Panc1 (cell line): ENCODE measurements around the gene SIRPD. TPM values are rescaled to one million over a fixed set of nuclear protein-coding genes. Genes with fewer than 3 reads are reported as not detected.

Experiments used
- ATAC-seq: fragments of 200-7000 bp; cut with Tn5 transposase; 2 replicates; pipeline ENCODE4 v1.9.1; 2020; ENCODE audit warnings: mild to moderate bottlenecking, moderate library complexity
- BruUV-seq: library from RNA; stranded (reverse); fragments of 400-500 nt; replicated peaks from 2 replicates; lab custom pipeline; 2021; lab: Mats Ljungman, UMichigan
- CTCF ChIA-PET: fragments of 300-600 bp; sonication (Branson Sonifier 250); formaldehyde crosslinking; loops from one replicate; lab custom pipeline; 2022; ENCODE audit warnings: antibody characterized with exemption; lab: Charles Lee
- POLR2A ChIA-PET: fragments of 300-600 bp; sonication (Branson Sonifier 250); formaldehyde crosslinking; loops from one replicate; lab custom pipeline; 2022; ENCODE audit warnings: antibody characterized with exemption; lab: Charles Lee
- DNase-seq: peaks from one replicate; pipeline ENCODE4 v3.0.0-alpha.2; 2010; ENCODE audit warnings: low read depth, low spot score
- H3K27ac ChIP-seq: 2 replicates; pipeline ENCODE4 v1.5.1; 2011; ENCODE audit warnings: mild to moderate bottlenecking, low read length, inconsistent platforms
- H3K27me3 ChIP-seq: fragments of 200-500 bp; sonication (Bioruptor generic); 2 replicates; pipeline ENCODE4 v1.6.0; 2014; ENCODE audit warnings: low read length, inconsistent platforms; ENCODE audit not compliant: control insufficient read depth, insufficient read depth
- H3K36me3 ChIP-seq: fragments of 200-500 bp; sonication (Bioruptor generic); 2 replicates; pipeline ENCODE4 v1.5.1; 2014; ENCODE audit warnings: inconsistent platforms, mild to moderate bottlenecking, low read length, moderate library complexity; ENCODE audit not compliant: control insufficient read depth, insufficient read depth
- H3K4me1 ChIP-seq: 2 replicates; pipeline ENCODE4 v1.5.1; 2011; ENCODE audit warnings: inconsistent platforms, mild to moderate bottlenecking, low read length, moderate library complexity; ENCODE audit not compliant: control insufficient read depth, insufficient read depth
- H3K4me3 ChIP-seq, 2 experiments: 2 replicates each; pipeline ENCODE4 v1.5.1; 2011 to 2012; ENCODE audit warnings: low read depth in 2 of 2, low read length in 2 of 2, mild to moderate bottlenecking in 2 of 2, inconsistent platforms in 1 of 2, moderate library complexity in 1 of 2
- H3K9me3 ChIP-seq: fragments of 200-500 bp; sonication (Bioruptor generic); 2 replicates; pipeline ENCODE4 v1.5.1; 2014; ENCODE audit warnings: low read depth, mild to moderate bottlenecking, inconsistent platforms, low read length, moderate library complexity; ENCODE audit not compliant: control insufficient read depth, insufficient read depth
- POLR2AphosphoS5 ChIP-seq: IDR thresholded peaks from 2 replicates; pipeline ENCODE4 v1.6.1; 2012; ENCODE audit warnings: mild to moderate bottlenecking, low read depth, low read length, moderate library complexity
- SIN3A ChIP-seq: IDR thresholded peaks from 2 replicates; pipeline ENCODE4 v1.6.1; 2012; ENCODE audit warnings: low read depth, mild to moderate bottlenecking, low read length, moderate library complexity, borderline replicate concordance; ENCODE audit not compliant: insufficient read depth
- TCF7L2 ChIP-seq: IDR thresholded peaks from 2 replicates; pipeline ENCODE4 v1.6.1; 2011; ENCODE audit warnings: mild to moderate bottlenecking, low read depth, low read length, inconsistent platforms
- in situ Hi-C: cut with HindIII; loops from 2 replicates; pipeline ENCODE4 v1.10.0; 2016; ENCODE audit warnings: low sequenced_read_pairs, low pct_unique_long_range_greater_than_20kb
- intact Hi-C: fragments of 100-400 bp; cut with micrococcal nuclease; formaldehyde crosslinking; loops from one replicate; pipeline ENCODE4 v1.10.0; 2022; ENCODE audit not compliant: unreplicated experiment
- total RNA-seq: library from RNA; stranded (reverse); gene quantifications from one replicate; pipeline ENCODE4 v1.2.1, GENCODE V29; 2021; ENCODE audit not compliant: unreplicated experiment
- TF ChIP-seq, protein P1 (sequence below): fragments of 450-650 bp; IDR thresholded peaks from 2 replicates; pipeline ENCODE4 v1.5.1; 2017; ENCODE audit warnings: mild to moderate bottlenecking
- TF ChIP-seq, protein P2 (sequence below), 2 experiments: IDR thresholded peaks; 2 replicates each; pipeline ENCODE4 v1.6.1; 2011 to 2012; ENCODE audit warnings: low read depth in 2 of 2, control low read depth in 1 of 2, low read length in 1 of 2, mild to moderate bottlenecking in 1 of 2, moderate library complexity in 1 of 2; ENCODE audit not compliant: insufficient read depth in 1 of 2

SIRPD gene
- total RNA-seq, 1 experiment from 2014 or later = not detected

DNA sequence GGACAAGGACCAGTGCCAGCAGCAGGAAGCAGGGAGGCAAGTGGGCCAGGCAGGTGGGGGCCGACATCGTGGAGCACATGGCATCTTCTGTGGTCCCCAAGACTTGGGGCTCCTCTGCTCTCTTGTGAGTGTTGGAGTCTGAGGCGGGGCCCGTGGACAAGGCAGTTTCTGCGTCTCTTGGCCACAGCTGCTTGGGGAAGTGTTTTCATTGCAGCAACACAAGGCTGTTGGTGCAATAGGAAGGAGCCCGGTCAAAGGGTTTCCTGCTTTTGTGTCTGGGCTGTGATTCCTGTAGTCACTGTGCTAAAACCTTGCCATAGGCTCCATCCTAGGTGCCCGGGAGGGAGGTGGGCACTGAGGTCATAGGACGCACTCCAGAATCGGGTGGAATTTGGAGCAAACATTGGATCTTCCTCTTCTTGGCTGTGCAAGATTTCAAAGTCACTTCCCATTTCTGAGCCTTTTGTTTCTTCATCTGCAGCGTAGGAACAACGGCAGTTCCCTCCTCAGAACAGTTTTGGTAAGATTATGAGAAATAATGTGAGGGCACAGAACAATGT is 66.1 kb downstream of the SIRPD start, which contains the start of gene SIRPB2:
SIRPB2 (minus strand) TSS at position 140 of the 560 bp plus-strand sequence; CDS start at position 79, 61 bp downstream.
- no TSS peak for BruUV-seq

DNA sequence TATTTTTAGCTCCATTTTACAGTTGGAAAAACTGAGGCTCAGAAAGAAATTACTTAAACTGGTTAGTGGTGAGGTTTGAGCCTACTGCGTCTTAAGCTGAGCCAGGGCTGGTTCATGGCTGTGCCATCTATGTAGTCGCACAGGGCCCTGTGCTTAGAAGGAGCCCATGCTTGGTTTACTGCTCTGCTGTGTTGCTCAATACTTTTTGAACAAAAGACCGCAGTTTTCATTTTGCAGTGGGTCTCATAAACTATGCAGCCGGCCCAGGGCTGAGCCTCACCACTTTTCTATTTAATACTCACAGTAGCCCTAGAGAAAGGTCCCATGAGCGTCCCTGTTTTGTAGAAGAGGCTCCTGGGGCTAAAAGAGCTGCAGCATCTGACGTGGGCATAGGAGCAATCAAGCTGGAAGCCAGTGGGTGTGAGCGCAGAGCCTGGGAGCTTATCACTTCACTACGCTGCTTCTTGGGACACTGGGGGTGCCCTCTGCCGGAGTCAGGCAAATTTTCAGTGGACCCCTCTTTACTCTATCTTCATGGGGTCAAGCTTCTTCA is 66.8 kb downstream of the SIRPD start:
- TF ChIP-seq SIN3A = no peak
- TF ChIP-seq POLR2AphosphoS5 = no peak
- TF ChIP-seq, protein P1, sequence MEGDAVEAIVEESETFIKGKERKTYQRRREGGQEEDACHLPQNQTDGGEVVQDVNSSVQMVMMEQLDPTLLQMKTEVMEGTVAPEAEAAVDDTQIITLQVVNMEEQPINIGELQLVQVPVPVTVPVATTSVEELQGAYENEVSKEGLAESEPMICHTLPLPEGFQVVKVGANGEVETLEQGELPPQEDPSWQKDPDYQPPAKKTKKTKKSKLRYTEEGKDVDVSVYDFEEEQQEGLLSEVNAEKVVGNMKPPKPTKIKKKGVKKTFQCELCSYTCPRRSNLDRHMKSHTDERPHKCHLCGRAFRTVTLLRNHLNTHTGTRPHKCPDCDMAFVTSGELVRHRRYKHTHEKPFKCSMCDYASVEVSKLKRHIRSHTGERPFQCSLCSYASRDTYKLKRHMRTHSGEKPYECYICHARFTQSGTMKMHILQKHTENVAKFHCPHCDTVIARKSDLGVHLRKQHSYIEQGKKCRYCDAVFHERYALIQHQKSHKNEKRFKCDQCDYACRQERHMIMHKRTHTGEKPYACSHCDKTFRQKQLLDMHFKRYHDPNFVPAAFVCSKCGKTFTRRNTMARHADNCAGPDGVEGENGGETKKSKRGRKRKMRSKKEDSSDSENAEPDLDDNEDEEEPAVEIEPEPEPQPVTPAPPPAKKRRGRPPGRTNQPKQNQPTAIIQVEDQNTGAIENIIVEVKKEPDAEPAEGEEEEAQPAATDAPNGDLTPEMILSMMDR = no peak
- TF ChIP-seq TCF7L2 = no peak
- no peak for DNase-seq
- Histone ChIP-seq H3K27ac (no peak overlapping the region), H3K27me3 (peaks cover 37% of the 10 kb centered on the region), H3K4me1 (no peaks in the 10 kb centered on the region), H3K36me3 (no peaks in the 10 kb centered on the region), H3K9me3 (no peaks in the 10 kb centered on the region), H3K4me3 (no peak overlapping the region)
- intact Hi-C loops (no loop called here), in situ Hi-C loops (no loop called here)
- ChIA-PET POLR2A (no interaction called here), CTCF (interaction anchor here (1.0 kb wide), 1 partner anchor 13 kb away, joined by 3 read pairs; no protein-coding TSS in a partner anchor)
- no TSS peak for BruUV-seq
- 0 out of 2 replicates have a peak, but pooled peaks have one; percentile 26 for ATAC-seq

More for the DNA sequence above, 66.1 kb downstream of the SIRPD start, which contains the start of gene SIRPB2:
- in situ Hi-C loops (no loop called here), intact Hi-C loops (no loop called here)
- H3K4me3 ChIP-seq = no peak within 1 kb of the TSS
- ATAC-seq (no peak), DNase-seq (no peak)
- no peaks in the 10 kb centered on the region for H3K36me3 ChIP-seq
- no peaks in the 10 kb centered on the region for H3K9me3 ChIP-seq
- H3K27ac ChIP-seq = no peak within 1 kb of the TSS
- CTCF ChIA-PET = interaction anchor here (1.0 kb wide), 1 partner anchor 13 kb away, joined by 3 read pairs; no protein-coding TSS in a partner anchor
- no peaks in the 10 kb centered on the region for H3K4me1 ChIP-seq
- H3K27me3 ChIP-seq = peaks cover 37% of the 10 kb centered on the region
- TF ChIP-seq TCF7L2 (no peak), POLR2AphosphoS5 (no peak), SIN3A (no peak)
- TF ChIP-seq, protein P2, sequence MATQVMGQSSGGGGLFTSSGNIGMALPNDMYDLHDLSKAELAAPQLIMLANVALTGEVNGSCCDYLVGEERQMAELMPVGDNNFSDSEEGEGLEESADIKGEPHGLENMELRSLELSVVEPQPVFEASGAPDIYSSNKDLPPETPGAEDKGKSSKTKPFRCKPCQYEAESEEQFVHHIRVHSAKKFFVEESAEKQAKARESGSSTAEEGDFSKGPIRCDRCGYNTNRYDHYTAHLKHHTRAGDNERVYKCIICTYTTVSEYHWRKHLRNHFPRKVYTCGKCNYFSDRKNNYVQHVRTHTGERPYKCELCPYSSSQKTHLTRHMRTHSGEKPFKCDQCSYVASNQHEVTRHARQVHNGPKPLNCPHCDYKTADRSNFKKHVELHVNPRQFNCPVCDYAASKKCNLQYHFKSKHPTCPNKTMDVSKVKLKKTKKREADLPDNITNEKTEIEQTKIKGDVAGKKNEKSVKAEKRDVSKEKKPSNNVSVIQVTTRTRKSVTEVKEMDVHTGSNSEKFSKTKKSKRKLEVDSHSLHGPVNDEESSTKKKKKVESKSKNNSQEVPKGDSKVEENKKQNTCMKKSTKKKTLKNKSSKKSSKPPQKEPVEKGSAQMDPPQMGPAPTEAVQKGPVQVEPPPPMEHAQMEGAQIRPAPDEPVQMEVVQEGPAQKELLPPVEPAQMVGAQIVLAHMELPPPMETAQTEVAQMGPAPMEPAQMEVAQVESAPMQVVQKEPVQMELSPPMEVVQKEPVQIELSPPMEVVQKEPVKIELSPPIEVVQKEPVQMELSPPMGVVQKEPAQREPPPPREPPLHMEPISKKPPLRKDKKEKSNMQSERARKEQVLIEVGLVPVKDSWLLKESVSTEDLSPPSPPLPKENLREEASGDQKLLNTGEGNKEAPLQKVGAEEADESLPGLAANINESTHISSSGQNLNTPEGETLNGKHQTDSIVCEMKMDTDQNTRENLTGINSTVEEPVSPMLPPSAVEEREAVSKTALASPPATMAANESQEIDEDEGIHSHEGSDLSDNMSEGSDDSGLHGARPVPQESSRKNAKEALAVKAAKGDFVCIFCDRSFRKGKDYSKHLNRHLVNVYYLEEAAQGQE (IDR thresholded peaks at IDR 0.05; ENCODE audit: insufficient read depth in 1 of 2, low read depth in 2 of 2, low read length in 1 of 2) = no peak
- TF ChIP-seq, protein P1 = no peak
- POLR2A ChIA-PET = no interaction called here
